Putamen (tissue), 1 donor: Measurements from ENCODE around the gene ONECUT3.

ENCODE experiments used
- DNase-seq: peaks from one replicate; pipeline ENCODE4 v3.0.0-alpha.2; 2016; ENCODE audit warnings: low spot score

ONECUT3 gene

DNA sequence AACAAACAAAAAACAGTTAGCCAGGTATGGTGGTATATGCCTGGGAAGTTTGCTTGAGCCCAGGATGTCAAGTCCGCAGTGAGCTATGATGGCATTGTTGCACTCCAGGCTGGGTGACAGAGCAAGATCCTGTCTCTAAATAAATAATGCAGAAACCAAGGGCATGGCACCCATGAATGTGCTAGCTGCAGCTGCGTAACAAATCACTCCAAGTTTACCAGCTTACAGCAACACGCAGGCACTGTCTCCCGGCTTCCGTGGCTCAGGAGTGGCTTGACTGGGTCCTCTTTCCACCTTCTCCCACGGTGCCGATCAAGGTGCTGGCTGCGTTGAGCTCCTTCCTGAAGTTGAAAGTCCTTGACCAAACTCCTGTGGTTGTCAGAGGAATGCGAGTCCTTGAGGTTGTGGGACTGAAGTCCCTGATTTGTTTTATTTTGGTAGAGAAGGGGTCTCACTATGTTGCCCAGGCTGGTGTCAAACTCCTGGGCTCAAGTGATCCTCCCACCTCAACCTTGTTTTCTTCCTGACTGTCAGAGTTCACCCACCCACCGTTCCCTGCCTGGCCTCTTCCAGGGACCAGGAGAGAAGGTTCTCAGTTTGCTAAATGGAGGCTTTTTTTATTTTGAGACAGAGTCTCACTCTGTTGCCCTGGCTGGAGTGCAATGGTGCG is 13.2 kb upstream of the ONECUT3 start:
- DNase-seq: no peak

DNA sequence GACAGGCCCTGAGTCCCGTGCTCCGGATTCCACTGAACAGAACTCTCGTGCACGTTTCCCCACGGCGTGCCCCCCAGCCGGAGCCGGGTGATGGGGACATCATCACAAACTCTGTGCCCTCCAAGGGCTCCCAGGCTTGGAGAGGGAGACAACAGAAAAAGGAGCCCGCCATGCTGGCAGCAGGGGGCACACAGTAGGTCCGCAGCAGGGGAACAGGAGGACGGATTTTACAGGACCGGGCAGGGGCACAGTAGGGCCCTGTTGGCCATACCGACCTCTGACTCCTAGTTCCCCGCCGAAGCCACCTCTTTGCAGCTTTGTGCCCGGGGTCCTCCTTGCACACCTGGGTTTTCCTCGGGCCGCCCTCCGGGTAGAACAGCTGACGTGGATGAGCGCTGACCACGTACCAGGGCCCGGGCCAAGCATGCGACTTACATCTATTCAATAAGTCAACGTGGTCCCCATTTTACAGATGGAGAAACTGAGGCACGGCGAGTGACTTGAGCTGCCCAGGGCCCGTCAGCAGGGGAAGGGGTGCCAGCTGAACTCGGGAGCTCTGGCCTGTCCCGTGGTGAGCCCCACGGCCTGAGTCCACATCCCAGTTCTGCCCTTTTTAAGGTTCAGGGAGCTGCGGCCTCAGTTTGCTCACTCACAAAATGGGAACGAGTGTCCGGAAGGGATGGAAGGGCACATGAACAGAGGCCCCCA is 10.2 kb upstream of the ONECUT3 start:
- no peak for DNase-seq

DNA sequence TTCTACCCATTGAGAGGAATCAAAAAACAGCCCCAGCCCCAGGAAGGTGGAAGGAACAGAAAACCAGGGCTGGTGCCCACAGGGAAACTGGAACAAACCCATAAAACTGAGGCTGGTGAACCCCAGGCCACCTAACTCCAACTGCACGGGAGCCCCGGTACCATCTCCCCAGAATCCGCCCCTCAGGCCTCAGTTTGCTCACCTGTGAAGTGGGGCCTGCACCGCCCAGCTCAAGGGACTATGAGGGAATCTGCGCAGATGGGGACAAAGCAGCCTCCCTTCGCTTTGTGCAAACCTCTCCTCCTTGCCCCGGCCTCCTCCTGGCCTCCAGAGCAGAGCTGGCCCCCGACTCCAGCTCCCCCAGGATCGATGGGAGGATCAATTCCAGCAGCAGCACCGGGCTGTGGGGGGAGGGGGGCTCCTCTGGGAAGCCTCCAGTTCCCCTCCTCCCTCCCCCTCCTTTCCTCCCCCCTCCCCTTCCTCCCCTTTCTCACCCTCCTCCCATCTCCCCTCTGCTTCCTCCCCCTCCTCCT is 9.1 kb upstream of the ONECUT3 start:
- DNase-seq: no peak

DNA sequence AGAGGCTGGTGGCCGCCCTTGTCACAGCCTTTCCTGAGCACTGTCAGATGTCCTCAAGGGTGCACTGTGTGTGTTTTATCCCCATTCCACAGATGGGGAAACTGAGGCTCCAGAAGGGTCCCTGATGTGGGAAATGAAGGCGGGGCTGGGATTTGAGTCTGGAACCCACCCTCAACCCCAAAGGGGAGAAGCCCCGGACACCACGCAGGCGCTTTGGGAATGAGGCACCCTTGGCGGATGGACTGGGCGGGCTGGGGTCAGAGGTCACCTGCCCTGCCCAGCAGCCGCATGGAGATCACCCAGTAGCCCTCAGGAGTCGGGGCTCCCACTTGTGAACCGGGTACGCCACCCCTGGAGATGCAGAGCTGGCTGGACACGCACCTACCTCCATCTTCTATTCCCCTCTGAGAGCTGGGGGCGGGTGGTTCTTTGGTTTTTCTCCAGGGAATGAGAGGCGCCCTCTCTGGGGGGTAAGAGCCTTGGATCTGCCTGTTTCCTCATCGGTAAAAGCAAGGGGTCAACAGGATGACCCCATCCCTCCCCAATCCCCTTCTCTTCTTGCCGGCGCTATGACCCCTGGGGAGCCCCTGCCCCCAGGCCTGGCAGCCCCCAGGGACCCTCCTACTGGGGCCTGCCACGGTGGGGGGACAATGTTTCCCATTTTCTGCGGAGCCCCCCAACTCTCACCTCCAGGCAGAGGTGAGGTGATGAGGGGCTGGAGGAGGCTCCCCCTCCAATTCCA is 8.3 kb upstream of the ONECUT3 start:
- no peak for DNase-seq

DNA sequence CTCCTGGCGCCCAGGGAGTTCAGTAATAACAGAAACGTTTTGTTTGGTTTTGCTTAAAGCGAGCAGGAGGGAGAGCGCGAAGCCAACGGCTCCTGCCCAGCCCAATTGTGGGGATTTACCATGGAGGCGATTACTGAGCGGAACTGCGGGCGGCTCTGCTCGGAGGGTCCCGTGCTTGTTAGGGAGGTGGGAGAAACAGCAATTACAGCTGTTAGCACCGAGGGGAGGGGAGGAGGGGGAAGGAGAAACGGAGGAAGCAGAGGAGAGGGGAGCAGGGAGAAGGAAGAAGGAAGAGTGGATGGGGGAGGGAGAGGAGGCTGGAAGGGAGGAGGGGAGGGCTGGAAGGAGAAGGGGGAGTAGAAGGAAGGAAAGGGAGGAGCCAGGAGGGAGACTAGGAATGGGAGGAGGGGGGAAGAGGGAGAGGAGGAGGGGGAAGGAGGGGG is 7.7 kb upstream of the ONECUT3 start:
- DNase-seq: no peak

DNA sequence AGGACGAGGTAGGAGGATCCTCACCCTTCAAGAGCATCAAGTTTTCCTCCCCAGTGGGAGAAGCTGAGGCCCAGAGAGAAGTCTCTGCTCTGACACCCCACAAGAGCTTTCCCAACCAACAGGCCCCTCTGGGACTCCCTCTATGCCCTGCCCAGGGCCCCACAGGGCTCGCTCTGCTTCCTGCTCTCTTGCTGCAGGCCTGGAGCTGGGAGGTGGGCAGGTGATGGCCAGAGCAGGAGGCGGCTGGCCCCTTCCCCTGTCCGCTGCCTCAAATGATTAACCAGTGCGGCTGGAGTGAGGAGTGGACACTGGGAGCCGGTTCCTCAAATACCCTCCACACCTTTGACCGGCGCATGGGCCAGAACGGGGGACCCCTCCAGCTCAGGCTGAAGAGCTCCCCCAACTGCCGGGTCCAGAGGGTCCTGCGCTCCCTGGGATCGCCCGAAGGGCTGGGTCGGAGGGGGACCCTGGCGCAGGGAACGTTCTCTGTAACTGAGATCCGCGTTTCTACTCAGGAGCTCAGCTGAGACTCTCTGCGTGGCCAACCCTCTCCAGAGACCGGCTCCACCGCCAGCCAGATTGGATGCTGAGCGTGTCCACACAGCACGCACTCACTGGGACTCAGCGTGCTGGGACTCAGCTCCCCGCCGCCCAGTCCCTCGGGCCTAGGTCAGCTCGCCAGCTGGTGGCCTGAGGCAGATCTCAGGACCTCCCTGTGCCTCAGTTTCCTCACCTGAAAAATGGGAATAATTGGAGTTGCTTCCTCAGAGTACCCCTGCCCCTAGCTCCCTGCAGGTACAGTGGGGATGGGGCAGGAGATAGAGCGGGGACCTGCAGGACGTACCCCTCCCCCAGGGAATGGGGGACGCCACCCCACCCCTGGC is 6.7 kb upstream of the ONECUT3 start:
- DNase-seq: no peak

DNA sequence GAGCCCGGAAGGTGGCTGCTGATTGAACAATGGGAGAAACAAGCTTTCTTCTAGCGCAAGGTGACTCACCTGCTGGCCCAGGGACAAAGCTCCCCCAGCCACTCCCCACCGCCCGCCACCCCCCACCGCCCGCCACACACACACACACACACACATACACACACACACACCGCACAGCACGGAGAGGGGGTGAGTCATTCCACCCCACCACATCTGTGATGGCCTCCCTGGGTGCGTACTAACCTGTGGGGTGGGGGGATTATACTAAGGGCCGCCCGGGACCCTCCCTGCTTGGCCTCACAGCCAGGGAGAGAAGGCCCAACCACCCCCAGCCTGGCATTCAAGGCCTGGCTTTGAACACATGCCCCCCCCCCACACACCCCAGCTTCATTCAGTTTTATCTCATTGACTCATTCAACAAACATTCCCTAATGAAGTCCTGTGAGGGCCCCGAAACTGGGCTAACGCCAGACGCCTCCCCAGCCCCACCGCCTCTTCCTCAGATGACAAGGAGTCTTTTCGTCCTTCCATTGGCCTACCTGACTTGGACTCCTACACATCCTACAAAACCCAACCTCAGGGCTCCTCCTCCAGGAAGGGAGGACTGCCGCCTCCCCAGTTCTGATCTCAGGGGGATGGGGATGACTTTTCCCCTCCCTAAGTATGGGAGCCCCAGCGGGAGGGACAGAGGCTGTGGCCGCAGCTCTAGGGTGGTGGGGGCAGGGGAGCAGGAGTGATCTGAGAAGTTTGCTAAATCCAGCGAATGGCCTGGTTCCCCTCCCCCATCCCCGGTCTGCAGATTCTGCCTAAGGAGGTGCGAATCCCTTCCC is 5.8 kb upstream of the ONECUT3 start:
- no peak for DNase-seq

DNA sequence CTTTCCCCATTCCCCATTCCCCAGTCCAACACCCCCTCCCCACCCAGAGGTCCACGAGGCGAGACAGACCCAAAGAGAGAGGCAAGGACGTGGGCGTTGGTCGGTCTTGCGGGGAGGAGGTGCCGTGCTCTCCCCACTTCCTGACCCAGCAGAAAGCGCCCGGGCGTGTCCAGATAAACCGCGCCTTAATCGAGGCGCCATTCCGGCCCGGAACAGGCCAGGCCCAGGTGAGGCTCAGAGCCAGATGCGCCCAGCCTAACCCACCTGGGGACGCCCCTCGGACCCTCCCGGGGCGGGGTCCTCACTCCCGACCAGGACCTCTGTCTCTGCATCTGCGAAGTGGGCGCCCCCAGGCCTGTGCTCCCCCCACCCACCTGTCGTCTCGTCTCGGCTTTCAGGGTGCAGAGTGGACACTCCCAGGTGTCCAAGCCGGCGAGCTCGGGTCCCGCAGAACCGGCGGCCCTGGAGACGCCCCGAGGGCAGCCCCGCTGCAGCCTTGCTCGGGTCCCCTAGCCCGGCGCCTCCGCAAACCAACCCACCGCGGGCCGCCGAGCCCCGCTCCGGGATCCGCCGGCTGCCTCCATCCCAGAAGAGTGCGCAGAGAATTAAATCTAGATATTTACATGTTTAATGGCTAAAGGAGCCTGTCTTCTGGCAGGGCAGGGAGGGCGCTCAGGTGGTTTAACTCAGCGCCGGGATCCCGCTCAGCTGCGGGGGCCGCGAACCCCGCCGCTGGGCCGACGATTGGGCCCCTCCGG is 5.0 kb upstream of the ONECUT3 start:
- DNase-seq: no peak

DNA sequence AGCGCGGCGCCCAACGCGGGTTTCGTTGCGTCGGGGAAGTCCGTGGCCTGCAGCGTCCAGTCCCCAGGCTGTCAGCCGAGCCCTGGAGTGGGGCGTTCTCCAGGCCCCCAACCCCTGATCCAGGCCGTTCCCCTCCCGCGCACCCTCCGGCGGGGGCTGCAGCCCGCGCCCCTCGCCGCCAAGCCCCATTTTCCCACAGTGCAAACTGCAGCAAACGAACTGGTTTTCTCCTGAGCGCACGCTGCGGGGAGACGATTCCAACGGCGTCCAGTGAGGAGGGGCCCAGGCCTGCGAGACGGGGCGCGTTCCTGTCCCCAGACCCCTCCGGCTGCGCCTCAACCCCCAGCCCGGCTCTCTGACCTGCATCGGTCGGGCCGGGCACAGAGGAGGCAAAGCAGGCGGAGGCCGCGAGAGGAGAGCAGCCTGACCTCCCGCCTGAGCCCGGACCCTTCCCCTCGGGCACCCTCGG is 4.4 kb upstream of the ONECUT3 start:
- DNase-seq: no peak

DNA sequence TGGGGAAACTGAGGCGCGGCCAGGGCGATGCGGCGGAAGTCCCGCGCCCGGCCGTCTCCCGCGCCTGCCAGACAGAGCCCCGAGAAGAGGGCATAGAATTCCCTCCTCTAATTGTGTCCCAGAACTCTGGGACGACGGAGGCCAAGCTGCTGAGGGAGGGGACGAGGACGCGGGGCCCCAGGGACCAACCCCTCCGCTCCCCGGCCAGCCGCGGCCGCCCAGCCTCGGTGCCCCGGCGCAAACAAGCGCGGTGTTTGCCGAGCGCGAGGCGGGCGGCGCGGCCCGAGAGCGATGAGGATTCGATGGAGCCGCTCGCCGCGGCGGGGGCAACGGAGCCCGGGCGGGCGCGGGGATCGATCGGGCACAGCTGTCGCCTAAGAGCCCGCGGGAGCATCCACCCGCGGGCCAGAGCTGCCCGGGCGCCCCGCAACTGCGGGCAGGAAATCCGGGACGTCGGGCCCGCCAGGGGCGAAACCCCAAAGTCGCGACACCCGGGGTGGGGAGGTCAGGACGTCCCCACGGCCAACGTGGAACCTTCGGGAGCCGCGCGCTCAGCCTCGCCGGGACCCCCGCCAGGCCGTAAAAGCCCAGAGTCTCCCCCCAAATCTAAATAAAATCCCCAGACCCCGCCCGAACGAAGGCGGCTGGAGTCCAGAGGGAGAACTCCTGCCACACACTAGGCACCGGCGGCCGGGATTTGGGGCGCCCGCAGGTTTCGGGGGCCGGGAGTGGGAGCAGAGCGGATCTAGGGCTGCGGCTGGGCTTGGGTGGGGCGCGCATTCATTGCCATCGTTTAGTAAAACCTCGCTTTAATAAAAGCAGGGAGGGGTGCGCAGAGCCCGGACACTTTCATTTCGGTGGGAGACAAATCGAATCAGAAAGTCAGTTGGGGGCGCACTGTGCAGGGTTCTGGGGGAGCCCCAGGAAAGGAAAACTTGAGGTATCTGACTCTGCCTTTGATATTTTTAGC is 3.6 kb upstream of the ONECUT3 start:
- DNase-seq: no peak

DNA sequence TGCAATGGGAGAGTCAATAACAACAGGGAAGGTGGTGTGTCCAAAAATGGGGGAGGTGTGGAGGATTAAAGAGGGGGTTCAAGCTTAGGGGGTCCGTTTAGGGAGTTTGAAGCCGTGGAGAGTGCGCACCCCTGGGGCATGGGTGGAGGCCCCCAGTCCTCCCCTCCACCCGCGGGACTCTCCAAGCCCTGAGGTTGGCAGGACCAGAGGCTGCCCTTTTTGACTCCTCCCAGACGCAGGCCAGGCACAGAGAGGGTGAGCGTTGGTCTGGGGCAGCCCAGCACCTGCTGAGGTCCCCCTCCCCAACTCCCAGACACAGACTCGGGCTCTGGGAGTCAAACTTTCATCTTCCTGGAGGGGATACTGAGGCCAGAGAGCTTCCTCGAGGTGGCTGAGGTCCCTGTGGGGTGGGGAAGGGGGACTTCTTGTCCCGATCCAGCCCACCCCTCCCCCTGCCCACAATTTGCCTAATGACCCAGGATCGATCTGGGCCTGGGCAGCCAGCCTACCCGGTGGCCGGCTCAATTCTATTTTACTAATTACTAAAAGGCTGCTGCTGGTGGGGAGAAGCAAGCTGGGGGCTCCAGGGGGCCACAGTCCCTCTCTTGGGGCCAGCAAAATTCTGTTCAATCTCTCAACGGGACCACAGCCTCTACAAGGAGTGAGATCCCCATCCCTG is 2.8 kb upstream of the ONECUT3 start:
- no peak for DNase-seq

DNA sequence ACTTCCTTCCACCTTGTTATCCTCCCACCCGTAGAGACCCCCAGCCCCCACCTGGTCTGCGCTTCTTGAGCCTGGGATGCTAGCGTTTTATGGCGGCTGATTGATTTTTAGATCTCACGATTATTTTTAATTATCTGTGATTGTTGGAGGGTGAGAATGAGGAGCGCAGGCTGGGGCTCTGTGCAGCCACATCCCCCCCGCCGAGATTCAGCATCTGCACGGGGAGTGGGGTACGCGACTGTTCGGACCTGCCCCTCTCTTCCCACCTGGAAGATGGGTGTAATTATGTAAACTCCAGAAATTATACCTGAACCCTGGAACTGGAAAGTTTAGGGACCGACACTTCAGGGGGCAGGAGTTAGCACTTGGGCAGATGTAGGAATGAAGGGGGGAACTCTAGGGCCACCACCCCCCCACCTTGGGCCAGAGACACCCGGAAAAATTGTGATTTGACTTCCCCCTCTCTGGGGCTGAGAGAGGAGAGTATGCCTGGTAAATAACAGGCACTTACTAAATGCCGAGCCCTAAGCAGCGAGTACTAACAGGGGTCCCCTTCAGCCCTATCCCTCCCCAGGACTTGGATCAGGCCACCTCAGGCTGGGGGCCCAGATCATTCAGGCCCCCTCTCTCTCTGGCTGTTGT is 1.8 kb upstream of the ONECUT3 start:
- DNase-seq: no peak

DNA sequence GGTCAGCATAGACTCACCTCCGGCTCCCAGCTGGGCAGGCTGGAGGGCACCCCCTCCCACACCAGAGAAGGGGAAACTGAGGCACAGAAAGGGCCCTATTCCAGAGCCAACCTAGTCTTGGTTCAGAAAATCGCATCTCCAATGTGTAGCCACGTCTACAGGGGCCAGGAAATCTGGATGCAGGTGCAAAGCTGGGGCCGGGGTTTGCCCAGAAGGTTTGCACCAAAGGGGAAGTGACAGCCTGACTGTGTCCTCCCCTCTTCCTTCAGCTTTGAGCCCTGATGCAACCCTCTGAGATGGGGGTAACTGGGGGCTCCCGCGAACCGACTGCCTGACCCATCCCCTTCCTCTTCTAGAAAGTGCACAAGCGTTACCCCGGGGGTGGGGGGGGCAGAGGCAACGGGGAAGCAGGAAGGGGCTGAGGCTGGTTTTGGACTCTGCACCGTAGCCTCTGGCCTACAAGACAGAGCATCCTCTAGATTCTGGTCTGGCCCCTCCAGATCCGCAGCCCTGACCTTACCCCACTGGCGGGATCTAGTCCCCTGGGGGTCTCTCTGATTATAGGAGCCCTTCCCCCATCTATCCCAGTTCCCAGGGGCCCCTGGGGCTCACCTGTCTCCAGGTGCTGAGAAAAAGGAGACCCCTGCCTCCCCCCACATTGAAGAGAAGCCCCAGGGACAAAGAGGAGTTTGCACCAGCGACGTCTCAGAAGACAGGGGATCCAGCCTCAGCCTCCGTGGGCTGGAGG is 1.1 kb upstream of the ONECUT3 start:
- no peak for DNase-seq

DNA sequence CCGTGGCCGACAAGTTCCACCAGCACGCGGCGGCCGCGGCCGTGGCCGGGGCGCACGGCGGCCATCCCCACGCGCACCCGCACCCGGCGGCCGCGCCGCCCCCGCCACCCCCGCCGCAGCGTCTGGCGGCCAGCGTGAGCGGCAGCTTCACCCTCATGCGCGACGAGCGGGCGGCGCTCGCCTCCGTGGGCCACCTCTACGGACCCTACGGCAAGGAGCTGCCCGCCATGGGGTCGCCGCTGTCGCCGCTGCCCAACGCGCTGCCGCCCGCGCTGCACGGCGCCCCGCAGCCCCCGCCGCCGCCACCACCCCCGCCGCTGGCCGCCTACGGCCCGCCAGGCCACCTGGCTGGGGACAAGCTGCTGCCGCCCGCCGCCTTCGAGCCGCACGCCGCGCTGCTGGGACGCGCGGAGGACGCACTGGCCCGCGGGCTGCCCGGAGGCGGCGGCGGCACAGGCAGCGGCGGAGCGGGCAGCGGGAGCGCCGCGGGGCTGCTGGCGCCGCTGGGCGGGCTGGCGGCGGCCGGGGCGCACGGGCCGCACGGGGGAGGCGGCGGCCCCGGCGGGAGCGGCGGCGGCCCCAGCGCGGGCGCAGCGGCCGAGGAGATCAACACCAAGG is 821 bp downstream of the ONECUT3 start:
- DNase-seq: no peak

DNA sequence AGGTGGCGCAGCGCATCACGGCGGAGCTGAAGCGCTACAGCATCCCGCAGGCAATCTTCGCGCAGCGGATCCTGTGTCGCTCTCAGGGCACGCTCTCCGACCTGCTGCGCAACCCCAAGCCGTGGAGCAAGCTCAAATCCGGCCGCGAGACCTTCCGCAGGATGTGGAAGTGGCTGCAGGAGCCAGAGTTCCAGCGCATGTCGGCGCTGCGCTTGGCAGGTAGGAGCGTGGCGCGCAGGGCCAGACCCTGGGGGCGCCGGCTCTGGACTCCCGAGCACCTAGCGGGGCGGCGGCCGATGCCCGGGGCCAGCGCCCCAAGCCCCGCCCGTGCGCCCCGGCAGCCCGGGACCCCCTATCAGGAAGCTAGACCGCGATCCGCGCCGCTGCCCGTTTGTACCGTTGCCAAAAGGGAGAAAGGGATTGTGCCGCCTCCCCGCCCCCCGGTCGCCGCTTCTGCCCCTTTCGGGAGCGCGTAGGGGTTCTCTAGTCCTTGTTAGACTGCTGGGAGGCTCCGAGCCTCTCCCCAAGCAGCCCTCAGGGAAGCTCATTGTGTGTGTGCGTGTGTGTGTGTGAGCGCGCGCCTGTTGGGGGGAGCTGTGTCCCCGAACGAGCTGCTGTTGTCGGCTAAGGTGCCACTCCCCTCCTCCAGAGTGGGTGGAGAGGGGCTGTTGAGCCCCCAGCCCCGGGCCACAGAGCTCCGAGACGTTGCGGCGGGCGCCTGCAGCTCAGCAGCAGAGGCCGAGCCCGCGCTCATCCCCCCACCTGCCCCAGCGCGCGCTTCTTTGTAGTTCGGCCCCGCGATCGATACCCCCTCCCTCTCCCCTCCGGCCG is 1.5 kb downstream of the ONECUT3 start:
- no peak for DNase-seq
